Testis (tissue), 3 donors: ENCODE data around the gene MLF2. TPM values are rescaled to one million over a fixed set of nuclear protein-coding genes. Genes with fewer than 3 reads are reported as not detected.

Source experiments
- DNase-seq: peaks from one replicate; pipeline ENCODE4 v3.0.0-alpha.2; 2019
- H3K27ac ChIP-seq, 2 donors: fragments of 200-600 bp; sonication (generic); one replicate each; pipeline ENCODE4 v1.5.1; 2019
- H3K27me3 ChIP-seq: fragments of 200-600 bp; sonication (generic); one replicate; pipeline ENCODE4 v1.5.1; 2019
- H3K36me3 ChIP-seq: fragments of 200-600 bp; sonication (generic); one replicate; pipeline ENCODE4 v1.5.1; 2017; ENCODE audit warnings: low read depth; ENCODE audit errors: missing control alignments
- H3K4me1 ChIP-seq: fragments of 200-600 bp; sonication (generic); one replicate; pipeline ENCODE4 v1.5.1; 2019
- H3K4me3 ChIP-seq, 2 donors: fragments of 200-600 bp; sonication (generic); one replicate each; pipeline ENCODE4 v1.5.1; 2017 to 2019
- H3K9me3 ChIP-seq: fragments of 200-600 bp; sonication (generic); one replicate; pipeline ENCODE4 v1.5.1; 2017
- CTCF ChIP-seq, 3 experiments: fragments of 450-650 bp in 2 of 3; fragments of 200-600 bp in 1 of 3; sonication (generic) in 1 of 3; IDR thresholded peaks; one replicate each; pipeline ENCODE4 v1.5.1; 2016 to 2019; ENCODE audit warnings: antibody characterized with exemption in 3 of 3, mild to moderate bottlenecking in 2 of 3, moderate library complexity in 1 of 3
- POLR2A ChIP-seq: fragments of 450-650 bp; IDR thresholded peaks from one replicate; pipeline ENCODE4 v1.6.1; 2017; ENCODE audit warnings: antibody characterized with exemption, mild to moderate bottlenecking, moderate library complexity
- WGBS, 2 donors: methylation state at CpG; one replicate each; pipeline ENCODE4 v1.1.5; 2018; 5-methylcytosine and 5-hydroxymethylcytosine counted together
- intact Hi-C: fragments of 100-400 bp; cut with DNase I; formaldehyde crosslinking; loops from one replicate; pipeline ENCODE4 v1.15.1; 2023; ENCODE audit warnings: low total_unique reads
- polyA plus RNA-seq: library from polyadenylated mRNA; stranded (reverse); fragments of 350-450 nt; fragmentation: Illumina TruSeq; extraction: RNeasy Lipid Tissue Mini Kit (QIAGEN cat#74804); gene quantifications from one replicate; pipeline ENCODE4 v1.2.3, GENCODE V29; 2014; ENCODE audit warnings: low read depth, low replicate concordance; ENCODE audit not compliant: insufficient read depth
- total RNA-seq, 2 donors: library from RNA; depleted of rRNA; stranded (reverse); fragments of >200 nt; gene quantifications; one replicate each; pipeline ENCODE4 v1.2.3, GENCODE V29; 2016

Gene MLF2
- total and polyA plus RNA-seq, 3 donors from 2014 or later = 177 to 242 (median 211) TPM

DNA sequence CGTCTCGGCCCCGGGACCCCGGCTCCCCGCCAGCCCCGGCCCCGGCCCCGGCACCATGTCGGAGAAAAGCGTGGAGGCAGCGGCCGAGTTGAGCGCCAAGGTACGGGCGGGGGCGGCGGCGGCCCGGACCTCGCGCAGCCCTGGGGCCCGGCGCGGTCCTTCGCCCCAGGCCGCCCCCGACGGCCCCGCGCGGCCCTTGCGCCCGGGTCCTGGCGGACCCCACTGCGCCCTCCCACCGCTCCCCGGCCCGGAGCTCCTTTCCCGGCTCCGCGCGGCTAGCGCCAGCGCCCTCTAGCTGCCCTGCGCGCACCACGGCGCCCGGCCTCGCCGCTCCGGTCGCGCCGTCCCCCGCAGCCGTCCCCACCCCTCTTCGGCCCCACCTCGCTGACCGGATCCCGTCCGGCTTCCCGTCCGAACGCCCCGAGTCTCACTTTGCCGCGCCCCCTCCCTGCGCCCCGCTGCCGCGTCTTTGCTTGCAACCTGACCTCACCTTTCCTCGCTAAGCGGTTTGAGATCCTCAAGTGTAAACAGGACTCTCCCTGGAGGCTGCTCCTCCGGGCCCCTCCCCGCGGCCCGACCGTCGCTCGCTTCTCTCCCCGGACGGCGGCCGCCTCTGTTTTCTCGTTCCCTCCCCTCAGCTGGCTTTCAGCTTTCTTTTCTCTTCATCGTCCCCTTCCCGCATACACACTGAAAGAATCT is 13.9 kb upstream of the MLF2 start:
- intact Hi-C loops = no loop called here
- Histone ChIP-seq H3K9me3 (no peaks in the 10 kb centered on the region), H3K27ac (peak overlapping the region; percentile 67 to 96), H3K4me1 (peaks cover 50% of the 10 kb centered on the region), H3K27me3 (no peaks in the 10 kb centered on the region), H3K4me3 (peak overlapping the region; percentile 72 to 93), H3K36me3 (no peaks in the 10 kb centered on the region)
- peak; percentile 76 for DNase-seq
- WGBS, 2 donors = 1% methylated on average over 22 to 64 of the region's 88 CpGs
- TF ChIP-seq CTCF (IDR thresholded peaks at IDR 0.05) = peak; percentile 44 to 71 (median 64)
- no peak for TF ChIP-seq POLR2A

- peak; percentile 69 for DNase-seq
- H3K9me3 ChIP-seq = no peaks in the 10 kb centered on the region
- peak within 1 kb of the TSS; percentile 72 to 93 for H3K4me3 ChIP-seq
- intact Hi-C loops = no loop called here
- no peaks in the 10 kb centered on the region for H3K27me3 ChIP-seq
- H3K27ac ChIP-seq = peak within 1 kb of the TSS; percentile 87 to 96
- TF ChIP-seq CTCF (IDR thresholded peaks at IDR 0.05) (no peak), POLR2A (no peak)
- H3K36me3 ChIP-seq = no peaks in the 10 kb centered on the region
- peaks cover 41% of the 10 kb centered on the region for H3K4me1 ChIP-seq
- WGBS, 2 donors = 1% methylated on average over 37 to 53 of the region's 63 CpGs
These were observed 13.0 kb upstream of the MLF2 start, which contains the start of gene PTMS for GRCh38 chr12:6765634-6766581. TSS of gene PTMS (plus strand) at chr12:6766363. CDS start at chr12:6766706, 343 bp downstream.

DNA sequence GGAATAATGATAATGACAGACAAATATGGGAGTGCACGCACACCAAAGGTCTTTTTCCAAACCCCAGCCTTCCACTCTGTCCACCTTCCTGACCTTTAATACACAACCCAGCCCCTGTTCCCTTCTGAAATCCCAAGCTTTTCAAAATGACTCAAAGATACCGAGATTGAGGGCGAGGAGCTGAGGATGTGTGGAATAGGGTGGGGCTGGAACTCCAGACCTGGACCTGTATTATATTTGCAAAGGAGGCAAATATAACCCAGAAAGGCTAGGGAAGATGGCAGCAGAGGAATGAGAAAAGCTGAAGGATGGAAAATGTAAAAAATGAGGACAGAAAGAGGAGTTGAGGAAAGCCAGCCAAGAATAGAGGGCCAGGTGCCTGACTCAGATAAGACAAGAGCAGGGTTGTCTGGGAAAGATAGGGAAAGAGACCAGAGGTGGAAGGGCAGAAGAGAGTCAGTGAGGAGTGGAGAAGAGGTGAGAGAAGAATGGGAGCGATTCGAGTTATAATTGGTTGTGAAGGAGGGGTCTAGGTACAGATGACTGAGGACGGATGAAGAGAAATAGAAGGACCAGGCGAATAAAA is 12.2 kb upstream of the MLF2 start:
- no peaks in the 10 kb centered on the region for H3K9me3 ChIP-seq
- DNase-seq = no peak
- TF ChIP-seq POLR2A = no peak
- intact Hi-C loops = no loop called here
- no peaks in the 10 kb centered on the region for H3K36me3 ChIP-seq
- 8 to 11% methylated on average over 7 of the region's 7 CpGs for WGBS, 2 donors
- peaks cover 34% of the 10 kb centered on the region for H3K4me1 ChIP-seq
- no peaks in the 10 kb centered on the region for H3K27me3 ChIP-seq
- peak overlapping the region in 1 of 2 donors; percentile 60 for H3K4me3 ChIP-seq
- H3K27ac ChIP-seq = peak overlapping the region; percentile 87 to 96

DNA sequence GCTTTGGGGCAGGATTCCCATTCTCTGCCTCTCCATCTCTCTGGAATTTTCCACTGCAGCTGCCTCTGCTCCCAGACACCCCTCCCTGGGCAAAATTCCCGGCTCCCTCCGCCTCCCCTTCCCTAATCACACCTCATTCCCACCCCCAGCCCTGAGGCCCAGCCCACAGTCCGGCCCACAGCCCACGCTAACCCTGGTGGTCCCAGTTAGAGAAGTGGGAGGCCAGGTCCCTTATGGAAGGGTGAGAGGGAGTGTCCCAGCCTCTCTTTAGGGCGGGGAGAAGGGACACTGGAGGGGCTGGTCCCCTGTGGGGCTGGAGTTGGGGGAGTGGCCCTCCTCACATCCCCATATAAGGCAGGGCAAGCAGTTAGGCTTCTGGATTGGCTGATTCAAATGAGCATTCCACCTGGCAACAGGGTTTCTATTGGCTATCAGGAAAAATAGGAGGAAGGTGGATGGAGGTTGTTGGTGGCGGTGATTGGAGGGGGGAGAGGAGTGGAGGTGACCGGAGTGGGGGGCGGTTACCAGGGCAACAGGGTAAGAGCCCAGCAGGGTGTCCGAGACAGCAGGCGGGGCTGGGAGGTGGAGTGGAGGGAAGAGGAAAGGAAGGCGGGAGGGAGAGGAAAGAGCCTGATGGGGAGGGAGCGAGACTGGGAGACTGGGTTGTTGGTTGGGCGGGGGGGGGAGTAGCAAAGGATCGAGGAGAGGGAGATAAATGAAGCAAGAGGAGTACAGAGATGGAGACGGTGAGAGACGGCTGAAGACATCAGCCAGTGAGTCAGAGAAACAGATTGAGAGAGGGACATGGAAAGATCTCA is 11.3 kb upstream of the MLF2 start:
- H3K4me1 ChIP-seq = peaks cover 26% of the 10 kb centered on the region
- peak overlapping the region; percentile 12 to 44 for H3K4me3 ChIP-seq
- peak overlapping the region; percentile 87 to 96 for H3K27ac ChIP-seq
- no peaks in the 10 kb centered on the region for H3K36me3 ChIP-seq
- no peaks in the 10 kb centered on the region for H3K9me3 ChIP-seq
- intact Hi-C loops = no loop called here
- H3K27me3 ChIP-seq = no peaks in the 10 kb centered on the region
- peak; percentile 92 for DNase-seq
- 0% methylated on average over 14 to 16 of the region's 16 CpGs for WGBS, 2 donors
- TF ChIP-seq POLR2A (no peak), CTCF (IDR thresholded peaks at IDR 0.05) (no peak)
